GM12891 (cell line): ENCODE measurements around the gene NKAIN2.

ENCODE experiments used
- DNase-seq: peaks from one replicate; pipeline ENCODE4 v3.0.0; 2011; ENCODE audit warnings: low spot score; ENCODE audit not compliant: insufficient read length
- FAIRE-seq: peaks from 2 replicates; lab custom pipeline; 2011; peaks lifted over from hg19 to GRCh38; lab: Jason Lieb, UNC
- PAX5 ChIP-seq: IDR thresholded peaks from 2 replicates; pipeline ENCODE4 v1.6.1; 2011; ENCODE audit warnings: low read length, moderate library complexity, mild to moderate bottlenecking; ENCODE audit not compliant: insufficient read depth, severe bottlenecking
- POLR2A ChIP-seq: IDR thresholded peaks from 2 replicates; pipeline ENCODE4 v1.6.1; 2011; ENCODE audit warnings: low read depth, low read length, control low read depth
- POLR2AphosphoS5 ChIP-seq: IDR thresholded peaks from 2 replicates; pipeline ENCODE4 v1.6.1; 2011; ENCODE audit warnings: low read depth, low read length, control low read depth
- POU2F2 ChIP-seq: IDR thresholded peaks from 2 replicates; pipeline ENCODE4 v1.6.1; 2011; ENCODE audit warnings: low read depth, mild to moderate bottlenecking, control low read depth, low read length, moderate library complexity
- SPI1 ChIP-seq: IDR thresholded peaks from 2 replicates; pipeline ENCODE4 v1.6.1; 2011; ENCODE audit warnings: low read depth, low read length, control low read depth
- TAF1 ChIP-seq: IDR thresholded peaks from 2 replicates; pipeline ENCODE4 v1.6.1; 2011; ENCODE audit warnings: low read depth, low read length, control low read depth

The NKAIN2 gene

GRCh38 chr6:124055963-124056362 lies 252.3 kb downstream of the NKAIN2 start:
- TF ChIP-seq PAX5 (no peak), POLR2A (no peak), POU2F2 (no peak)
- DNase-seq = no peak

GRCh38 chr6:124056407-124057334 lies 253.0 kb downstream of the NKAIN2 start:
- TF ChIP-seq TAF1 = no peak
- no peak for DNase-seq
- FAIRE-seq = no peak

More at GRCh38 chr6:124055963-124056362, 252.3 kb downstream of the NKAIN2 start:
- no peak for FAIRE-seq

GRCh38 chr6:124057461-124057860 lies 253.8 kb downstream of the NKAIN2 start:
- FAIRE-seq (no peak), DNase-seq (no peak)
- no peak for TF ChIP-seq POU2F2

GRCh38 chr6:124064317-124065113 lies 260.9 kb downstream of the NKAIN2 start:
- FAIRE-seq = no peak
- TF ChIP-seq POLR2AphosphoS5 (no peak), SPI1 (no peak), TAF1 (no peak), PAX5 (no peak), POLR2A (no peak), POU2F2 (no peak)
- DNase-seq = no peak

GRCh38 chr6:124066269-124066668 lies 262.6 kb downstream of the NKAIN2 start:
- TF ChIP-seq TAF1 (no peak), SPI1 (no peak), POU2F2 (no peak), POLR2A (no peak), PAX5 (no peak), POLR2AphosphoS5 (no peak)
- DNase-seq (no peak), FAIRE-seq (no peak)

GRCh38 chr6:124066946-124067552 lies 263.4 kb downstream of the NKAIN2 start:
- no peak for DNase-seq
- TF ChIP-seq POLR2AphosphoS5 = no peak
- FAIRE-seq = no peak

GRCh38 chr6:124069230-124069950 lies 265.7 kb downstream of the NKAIN2 start:
- no peak for TF ChIP-seq TAF1
- TF ChIP-seq PAX5 = no peak
- TF ChIP-seq POLR2AphosphoS5 = no peak
- no peak for TF ChIP-seq SPI1
- TF ChIP-seq POU2F2 = no peak
- no peak for TF ChIP-seq POLR2A
- no peak for DNase-seq
- FAIRE-seq = no peak

GRCh38 chr6:124073021-124073420 lies 269.4 kb downstream of the NKAIN2 start:
- no peak for TF ChIP-seq PAX5
- no peak for TF ChIP-seq POU2F2
- TF ChIP-seq POLR2AphosphoS5 = no peak
- no peak for TF ChIP-seq POLR2A
- TF ChIP-seq TAF1 = no peak
- no peak for TF ChIP-seq SPI1
- no peak for DNase-seq
- no peak for FAIRE-seq

GRCh38 chr6:124073820-124074587 lies 270.3 kb downstream of the NKAIN2 start:
- no peak for DNase-seq
- no peak for FAIRE-seq
- no peak for TF ChIP-seq TAF1
- no peak for TF ChIP-seq POLR2AphosphoS5
- no peak for TF ChIP-seq POLR2A
- TF ChIP-seq SPI1 = no peak
- no peak for TF ChIP-seq PAX5
- TF ChIP-seq POU2F2 = no peak
